PC-9 (cell line): ENCODE results near the gene FGF23. TPM values are rescaled to one million over a fixed set of nuclear protein-coding genes. Genes with fewer than 3 reads are reported as not detected.

Experiments used
- BruUV-seq: library from RNA; stranded (reverse); fragments of 400-500 nt; replicated peaks from 2 replicates; lab custom pipeline; 2021; lab: Mats Ljungman, UMichigan
- CTCF ChIA-PET: fragments of 300-600 bp; sonication (Branson Sonifier 250); formaldehyde crosslinking; loops from one replicate; lab custom pipeline; 2022; ENCODE audit warnings: antibody characterized with exemption; lab: Charles Lee
- POLR2A ChIA-PET: fragments of 300-600 bp; sonication (Branson Sonifier 250); formaldehyde crosslinking; loops from one replicate; lab custom pipeline; 2022; ENCODE audit warnings: antibody characterized with exemption; ENCODE audit not compliant: unreplicated experiment; lab: Charles Lee
- DNase-seq, 2 experiments: peaks; one replicate each; pipeline versions ENCODE4 v3.0.0 to v3.0.0-alpha.2; 2015 to 2022; ENCODE audit warnings: mixed read lengths in 1 of 2
- H2AFZ ChIP-seq: fragments of 200-600 bp; sonication (generic); 2 replicates; pipeline ENCODE4 v1.8.1; 2017; ENCODE audit warnings: antibody characterized with exemption
- H3F3A ChIP-seq: fragments of 200-600 bp; sonication (generic); 2 replicates; pipeline ENCODE4 v1.8.1; 2017; ENCODE audit warnings: antibody characterized with exemption, mild to moderate bottlenecking, low read depth; ENCODE audit not compliant: insufficient read depth
- H3K27ac ChIP-seq: fragments of 200-600 bp; sonication (generic); 2 replicates; pipeline ENCODE4 v1.6.1; 2016; ENCODE audit warnings: mixed run types
- H3K27me3 ChIP-seq: fragments of 200-600 bp; sonication (generic); 2 replicates; pipeline ENCODE4 v1.6.1; 2016; ENCODE audit warnings: low read depth, mixed run types; ENCODE audit not compliant: insufficient read depth
- H3K36me3 ChIP-seq: fragments of 200-600 bp; sonication (generic); 2 replicates; pipeline ENCODE4 v1.6.1; 2016; ENCODE audit warnings: low read depth, mixed run types
- H3K4me1 ChIP-seq: fragments of 200-600 bp; sonication (generic); replicated peaks from 2 replicates; pipeline ENCODE4 v1.6.1; 2016; ENCODE audit warnings: mixed run types; ENCODE audit not compliant: insufficient read depth
- H3K4me2 ChIP-seq: fragments of 200-600 bp; sonication (generic); 2 replicates; pipeline ENCODE4 v1.6.1; 2017; ENCODE audit warnings: mixed run types
- H3K4me3 ChIP-seq: fragments of 200-600 bp; sonication (generic); 2 replicates; pipeline ENCODE4 v1.6.1; 2016; ENCODE audit warnings: mixed run types
- H3K79me2 ChIP-seq: fragments of 200-600 bp; sonication (generic); 2 replicates; pipeline ENCODE4 v1.6.1; 2017; ENCODE audit warnings: low read depth, mixed run types
- H3K9me2 ChIP-seq: fragments of 200-600 bp; sonication (generic); 2 replicates; pipeline ENCODE4 v1.8.1; 2017; ENCODE audit warnings: mild to moderate bottlenecking; ENCODE audit not compliant: insufficient read depth
- H3K9me3 ChIP-seq: fragments of 200-600 bp; sonication (generic); 2 replicates; pipeline ENCODE4 v1.8.1; 2016; ENCODE audit warnings: low read depth; ENCODE audit not compliant: insufficient read depth
- H4K20me1 ChIP-seq: fragments of 200-600 bp; sonication (generic); 2 replicates; pipeline ENCODE4 v1.8.1; 2017; ENCODE audit not compliant: insufficient read depth
- CTCF ChIP-seq: fragments of 200-600 bp; sonication (generic); conservative IDR thresholded peaks from 2 replicates; pipeline ENCODE4 v1.6.1; 2017; ENCODE audit warnings: mixed run types, antibody characterized with exemption, mild to moderate bottlenecking, moderate library complexity
- EZH2 ChIP-seq: fragments of 200-600 bp; sonication (generic); IDR thresholded peaks from 2 replicates; pipeline ENCODE4 v1.8.0; 2017; ENCODE audit warnings: antibody characterized with exemption, low read depth
- intact Hi-C: fragments of 100-400 bp; cut with micrococcal nuclease; formaldehyde crosslinking; loops from one replicate; pipeline ENCODE4 v1.10.0; 2022; ENCODE audit not compliant: unreplicated experiment
- total RNA-seq: library from RNA; stranded (reverse); gene quantifications from 2 replicates; pipeline ENCODE4 v1.2.3, GENCODE V29; 2021

Gene FGF23
- total RNA-seq, 1 experiment from 2014 or later = not detected

GRCh38 chr12:4322726-4323125 is 56.8 kb downstream of the FGF23 start:
- peaks cover 12% of the 10 kb centered on the region for H3K4me1 ChIP-seq
- CTCF ChIA-PET = interaction anchor here (0.6 kb wide), 1 partner anchor 321 kb away, joined by 4 read pairs; no protein-coding TSS in a partner anchor
- DNase-seq = no peak
- peaks cover 6% of the 10 kb centered on the region for H3F3A ChIP-seq
- BruUV-seq = no TSS peak
- H4K20me1 ChIP-seq = 0 out of 2 replicates have a peak, but pooled peaks cover 7% of the 10 kb centered on the region
- H3K4me3 ChIP-seq = no peak overlapping the region
- no peaks in the 10 kb centered on the region for H3K27me3 ChIP-seq
- H3K79me2 ChIP-seq = peaks cover 15% of the 10 kb centered on the region
- H3K9me2 ChIP-seq = no peaks in the 10 kb centered on the region
- intact Hi-C loops = loop anchor here (10.0 kb wide), 1 partner anchor 1952 kb away; no protein-coding TSS in a partner anchor
- no peak overlapping the region for H3K27ac ChIP-seq
- TF ChIP-seq EZH2 (no peak), CTCF (no peak)
- H3K36me3 ChIP-seq = no peaks in the 10 kb centered on the region
- no peaks in the 10 kb centered on the region for H3K9me3 ChIP-seq
- POLR2A ChIA-PET = interaction anchor here (0.6 kb wide), 1 partner anchor 473 kb away, joined by 7 read pairs; no protein-coding TSS in a partner anchor
- H3K4me2 ChIP-seq = peak overlapping the region; percentile 96; the same call in 1 of the 2 replicates
- no peak overlapping the region for H2AFZ ChIP-seq

- peak; percentile 86 to 99 for DNase-seq
- H3K4me2 ChIP-seq = peak within 1 kb of the TSS; percentile 96
- peaks cover 12% of the 10 kb centered on the region for H3K4me1 ChIP-seq
- peaks cover 15% of the 10 kb centered on the region for H3K79me2 ChIP-seq
- no peaks in the 10 kb centered on the region for H3K9me2 ChIP-seq
- intact Hi-C loops = loop anchor here (1.0 to 10.0 kb wide), 2 partner anchors 13 to 1954 kb away; no protein-coding TSS in a partner anchor
- no peaks in the 10 kb centered on the region for H3K27me3 ChIP-seq
- H3F3A ChIP-seq = peaks cover 6% of the 10 kb centered on the region
- no peaks in the 10 kb centered on the region for H3K9me3 ChIP-seq
- BruUV-seq = TSS peak; percentile 69
- peak within 1 kb of the TSS; percentile 100 for H2AFZ ChIP-seq
- TF ChIP-seq EZH2 (no peak), CTCF (no peak)
- H3K4me3 ChIP-seq = peak within 1 kb of the TSS; percentile 95
- H4K20me1 ChIP-seq = no peaks in the 10 kb centered on the region
- H3K36me3 ChIP-seq = no peaks in the 10 kb centered on the region
- H3K27ac ChIP-seq = peak within 1 kb of the TSS; percentile 69
- POLR2A ChIA-PET = interaction anchor here (0.5 to 0.8 kb wide), 2 partner anchors 130 to 328 kb away, joined by 3 to 4 read pairs; partner anchors contain the start of gene AKAP3
- CTCF ChIA-PET = interaction anchor here (1.0 kb wide), 1 partner anchor 13 kb away, joined by 3 read pairs; no protein-coding TSS in a partner anchor
These were observed 58.4 kb downstream of the FGF23 start, which contains the start of gene TIGAR for GRCh38 chr12:4320853-4321701. TIGAR (plus strand) TSS chr12:4321213; CDS start chr12:4321272, 59 bp downstream.

DNA sequence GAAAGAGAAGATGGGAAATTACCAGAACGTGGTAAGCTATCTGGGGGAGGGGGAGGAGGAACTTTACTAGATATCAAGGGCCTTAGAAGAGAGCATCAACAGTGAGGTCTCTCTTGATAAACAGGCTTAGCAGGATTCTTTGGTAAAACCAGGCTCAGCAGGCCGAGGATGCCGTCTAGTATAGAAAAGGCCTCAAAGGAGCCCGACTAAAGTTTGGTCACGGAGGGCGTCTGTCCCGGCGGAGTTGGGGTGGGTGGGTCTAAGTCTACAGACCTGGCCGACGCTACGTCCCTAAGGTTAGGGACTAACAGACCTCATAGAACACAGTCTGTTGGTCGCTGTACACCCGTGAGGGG is 59.0 kb downstream of the FGF23 start:
- peaks cover 15% of the 10 kb centered on the region for H3K79me2 ChIP-seq
- POLR2A ChIA-PET = interaction anchor here (0.5 to 0.6 kb wide), 2 partner anchors 131 to 199 kb away, joined by 3 to 5 read pairs; no protein-coding TSS in a partner anchor
- 0 out of 2 replicates have a peak, but pooled peaks cover under 1% of the 10 kb centered on the region for H3K27me3 ChIP-seq
- CTCF ChIA-PET = interaction anchor here (1.0 kb wide), 1 partner anchor 12 kb away, joined by 3 read pairs; no protein-coding TSS in a partner anchor
- H3K4me1 ChIP-seq = peaks cover 12% of the 10 kb centered on the region
- BruUV-seq = TSS peak; percentile 96
- H3K4me3 ChIP-seq = peak overlapping the region; percentile 95
- peak overlapping the region; percentile 96 for H3K4me2 ChIP-seq
- H3K27ac ChIP-seq = peak overlapping the region; percentile 69
- intact Hi-C loops = loop anchor here (1.0 to 10.0 kb wide), 2 partner anchors 12 to 1954 kb away; no protein-coding TSS in a partner anchor
- TF ChIP-seq CTCF = no peak
- no peaks in the 10 kb centered on the region for H4K20me1 ChIP-seq
- H3K9me2 ChIP-seq = no peaks in the 10 kb centered on the region
- peaks cover 6% of the 10 kb centered on the region for H3F3A ChIP-seq
- no peaks in the 10 kb centered on the region for H3K36me3 ChIP-seq
- H3K9me3 ChIP-seq = no peaks in the 10 kb centered on the region
- peak overlapping the region; percentile 97 for H2AFZ ChIP-seq
- DNase-seq = no peak
